HEK293 (cell line): ENCODE results near the gene DLEC1.

ENCODE experiments used
- CTCF ChIA-PET: fragments of 350-600 bp; formaldehyde crosslinking; extraction: SDS; loops from one replicate; lab custom pipeline; 2021; ENCODE audit warnings: antibody characterized with exemption; lab: Yijun Ruan, JAX
- POLR2A ChIA-PET: fragments of 300-600 bp; formaldehyde crosslinking; extraction: SDS; loops from one replicate; lab custom pipeline; 2020; ENCODE audit warnings: antibody characterized with exemption, inconsistent platforms; lab: Yijun Ruan, JAX
- H3K27ac ChIP-seq: fragments of 200-500 bp; sonication (Bioruptor generic); 2 replicates; pipeline ENCODE4 v1.5.1; 2014; ENCODE audit warnings: low read depth, low read length, control low read depth, inconsistent platforms; ENCODE audit errors: extremely low read depth
- H3K36me3 ChIP-seq, 2 experiments: fragments of 200-500 bp in 1 of 2; sonication (Bioruptor generic) in 1 of 2; 1 replicate in 1 of 2; 2 replicates in 1 of 2; pipeline ENCODE4 v1.5.1; 2014 to 2017; ENCODE audit warnings: inconsistent platforms in 2 of 2, low read length in 2 of 2; ENCODE audit not compliant: control insufficient read depth in 2 of 2, insufficient read depth in 1 of 2
- H3K4me1 ChIP-seq: fragments of 200-500 bp; sonication (Bioruptor generic); 2 replicates; pipeline ENCODE4 v1.5.1; 2014; ENCODE audit warnings: mild to moderate bottlenecking, low read length, inconsistent platforms; ENCODE audit not compliant: control insufficient read depth, insufficient read depth
- H3K4me3 ChIP-seq: 2 replicates; pipeline ENCODE4 v1.5.1; 2011; ENCODE audit warnings: low read depth, mild to moderate bottlenecking, control low read depth, low read length, moderate library complexity
- H3K9me3 ChIP-seq: fragments of 200-500 bp; sonication (Bioruptor generic); 2 replicates; pipeline ENCODE4 v1.5.1; 2014; ENCODE audit warnings: low read depth, low read length, inconsistent platforms; ENCODE audit not compliant: control insufficient read depth, insufficient read depth
- FEZF1 ChIP-seq: fragments of 450-650 bp; formaldehyde crosslinking; IDR thresholded peaks from 2 replicates; pipeline ENCODE4 v1.5.1; 2016; ENCODE audit warnings: missing biosample characterization, missing genetic modification characterization
- GLIS2 ChIP-seq: fragments of 450-650 bp; formaldehyde crosslinking; IDR thresholded peaks from 2 replicates; pipeline ENCODE4 v1.5.1; 2016; ENCODE audit warnings: missing biosample characterization, missing genetic modification characterization
- PBX3 ChIP-seq: sonication (generic); formaldehyde crosslinking; IDR thresholded peaks from 2 replicates; pipeline ENCODE4 v1.8.1; 2022; ENCODE audit warnings: mild to moderate bottlenecking, moderate library complexity, missing genetic modification reagents
- SP2 ChIP-seq: fragments of 450-650 bp; formaldehyde crosslinking; IDR thresholded peaks from 2 replicates; pipeline ENCODE4 v1.5.1; 2016; ENCODE audit warnings: missing biosample characterization, missing genetic modification characterization
- SP3 ChIP-seq: fragments of 450-650 bp; formaldehyde crosslinking; IDR thresholded peaks from 2 replicates; pipeline ENCODE4 v1.5.1; 2016; ENCODE audit warnings: missing biosample characterization, missing genetic modification characterization
- SP7 ChIP-seq: fragments of 450-650 bp; formaldehyde crosslinking; IDR thresholded peaks from 2 replicates; pipeline ENCODE4 v1.5.1; 2016; ENCODE audit warnings: missing biosample characterization, missing genetic modification characterization
- YY1 ChIP-seq: fragments of 450-650 bp; formaldehyde crosslinking; IDR thresholded peaks from 2 replicates; pipeline ENCODE4 v1.5.1; 2018; ENCODE audit warnings: missing biosample characterization, missing genetic modification characterization
- ZBTB17 ChIP-seq: fragments of 450-650 bp; formaldehyde crosslinking; IDR thresholded peaks from 2 replicates; pipeline ENCODE4 v1.5.1; 2016; ENCODE audit warnings: missing biosample characterization, missing genetic modification characterization
- ZBTB21 ChIP-seq: fragments of 450-650 bp; formaldehyde crosslinking; IDR thresholded peaks from 2 replicates; pipeline ENCODE4 v1.5.1; 2017; ENCODE audit warnings: missing biosample characterization, missing genetic modification characterization
- ZBTB44 ChIP-seq: fragments of 450-650 bp; IDR thresholded peaks from 2 replicates; pipeline ENCODE4 v1.5.1; 2018; ENCODE audit warnings: missing biosample characterization, mild to moderate bottlenecking, missing genetic modification characterization
- ZNF223 ChIP-seq: fragments of 450-650 bp; formaldehyde crosslinking; IDR thresholded peaks from 2 replicates; pipeline ENCODE4 v1.5.1; 2016; ENCODE audit warnings: missing biosample characterization, missing genetic modification characterization
- ZNF24 ChIP-seq: fragments of 450-650 bp; formaldehyde crosslinking; IDR thresholded peaks from 2 replicates; pipeline ENCODE4 v1.5.1; 2016; ENCODE audit warnings: missing biosample characterization, missing genetic modification characterization
- ZNF248 ChIP-seq: fragments of 450-650 bp; formaldehyde crosslinking; IDR thresholded peaks from 2 replicates; pipeline ENCODE4 v1.5.1; 2017; ENCODE audit warnings: missing biosample characterization, missing genetic modification characterization
- ZNF335 ChIP-seq: fragments of 450-650 bp; formaldehyde crosslinking; conservative IDR thresholded peaks from 2 replicates; pipeline ENCODE4 v1.5.1; 2016; ENCODE audit warnings: missing biosample characterization, missing genetic modification characterization
- ZNF37A ChIP-seq: fragments of 450-650 bp; IDR thresholded peaks from 2 replicates; pipeline ENCODE4 v1.5.1; 2018; ENCODE audit warnings: missing biosample characterization, missing genetic modification characterization
- ZNF544 ChIP-seq: fragments of 450-650 bp; formaldehyde crosslinking; IDR thresholded peaks from 2 replicates; pipeline ENCODE4 v1.5.0; 2017; ENCODE audit warnings: missing biosample characterization, missing genetic modification characterization
- ZNF558 ChIP-seq: fragments of 450-650 bp; formaldehyde crosslinking; IDR thresholded peaks from 2 replicates; pipeline ENCODE4 v1.5.1; 2016; ENCODE audit warnings: missing biosample characterization, missing genetic modification characterization
- ZNF560 ChIP-seq: fragments of 450-650 bp; formaldehyde crosslinking; IDR thresholded peaks from 2 replicates; pipeline ENCODE4 v1.5.1; 2017; ENCODE audit warnings: missing biosample characterization, missing genetic modification characterization, borderline replicate concordance
- ZNF629 ChIP-seq: fragments of 450-650 bp; formaldehyde crosslinking; IDR thresholded peaks from 2 replicates; pipeline ENCODE4 v1.5.1; 2017; ENCODE audit warnings: missing biosample characterization, missing genetic modification characterization
- ZNF670 ChIP-seq: fragments of 450-650 bp; formaldehyde crosslinking; IDR thresholded peaks from 2 replicates; pipeline ENCODE4 v1.5.1; 2016; ENCODE audit warnings: missing biosample characterization, missing genetic modification characterization, low read depth
- ZNF707 ChIP-seq: fragments of 450-650 bp; formaldehyde crosslinking; IDR thresholded peaks from 2 replicates; pipeline ENCODE4 v1.5.1; 2016; ENCODE audit warnings: missing biosample characterization, missing genetic modification characterization
- ZNF777 ChIP-seq: fragments of 450-650 bp; formaldehyde crosslinking; IDR thresholded peaks from 2 replicates; pipeline ENCODE4 v1.5.1; 2017; ENCODE audit warnings: missing biosample characterization, missing genetic modification characterization, borderline replicate concordance
- ZNF792 ChIP-seq: fragments of 450-650 bp; formaldehyde crosslinking; IDR thresholded peaks from 2 replicates; pipeline ENCODE4 v1.5.1; 2016; ENCODE audit warnings: missing biosample characterization, missing genetic modification characterization
- ZNF843 ChIP-seq: fragments of 450-650 bp; formaldehyde crosslinking; IDR thresholded peaks from 2 replicates; pipeline ENCODE4 v1.5.1; 2016; ENCODE audit warnings: missing biosample characterization, missing genetic modification characterization
- TF ChIP-seq, protein P1 (sequence below): fragments of 450-650 bp; formaldehyde crosslinking; IDR thresholded peaks from 2 replicates; pipeline ENCODE4 v1.5.1; 2016; ENCODE audit warnings: missing biosample characterization, missing genetic modification characterization, low read depth
- TF ChIP-seq, protein P2 (sequence below): fragments of 450-650 bp; formaldehyde crosslinking; IDR thresholded peaks from 2 replicates; pipeline ENCODE4 v1.5.1; 2016; ENCODE audit warnings: missing biosample characterization, missing genetic modification characterization
- TF ChIP-seq, protein P3 (sequence below): fragments of 450-650 bp; formaldehyde crosslinking; IDR thresholded peaks from 2 replicates; pipeline ENCODE4 v1.5.1; 2017; ENCODE audit warnings: missing biosample characterization, missing genetic modification characterization

Gene DLEC1

GRCh38 chr3:38153221-38153620, 114.2 kb downstream of the DLEC1 start:
- no peaks in the 10 kb centered on the region for H3K9me3 ChIP-seq
- peaks cover 4% of the 10 kb centered on the region; the same call in 1 of the 2 replicates for H3K4me1 ChIP-seq
- no peak for TF ChIP-seq GLIS2 (tag by site-specific recombination)
- TF ChIP-seq, protein P1, sequence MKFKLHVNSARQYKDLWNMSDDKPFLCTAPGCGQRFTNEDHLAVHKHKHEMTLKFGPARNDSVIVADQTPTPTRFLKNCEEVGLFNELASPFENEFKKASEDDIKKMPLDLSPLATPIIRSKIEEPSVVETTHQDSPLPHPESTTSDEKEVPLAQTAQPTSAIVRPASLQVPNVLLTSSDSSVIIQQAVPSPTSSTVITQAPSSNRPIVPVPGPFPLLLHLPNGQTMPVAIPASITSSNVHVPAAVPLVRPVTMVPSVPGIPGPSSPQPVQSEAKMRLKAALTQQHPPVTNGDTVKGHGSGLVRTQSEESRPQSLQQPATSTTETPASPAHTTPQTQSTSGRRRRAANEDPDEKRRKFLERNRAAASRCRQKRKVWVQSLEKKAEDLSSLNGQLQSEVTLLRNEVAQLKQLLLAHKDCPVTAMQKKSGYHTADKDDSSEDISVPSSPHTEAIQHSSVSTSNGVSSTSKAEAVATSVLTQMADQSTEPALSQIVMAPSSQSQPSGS (tag by site-specific recombination): no peak
- no peak for TF ChIP-seq ZNF560 (tag by site-specific recombination)
- TF ChIP-seq ZNF544 (tag by site-specific recombination): no peak
- no peak for TF ChIP-seq YY1
- no peak for TF ChIP-seq ZNF248 (tag by site-specific recombination)
- TF ChIP-seq ZNF24 (tag by site-specific recombination): no peak
- no peak for TF ChIP-seq ZNF670 (tag by site-specific recombination)
- no peak for TF ChIP-seq SP3 (tag by site-specific recombination)
- no peak for TF ChIP-seq ZNF558
- TF ChIP-seq PBX3 (CRISPR knock-in tag): no peak
- no peak for TF ChIP-seq FEZF1 (tag by site-specific recombination)
- TF ChIP-seq ZNF792 (tag by site-specific recombination): no peak
- TF ChIP-seq SP2 (tag by site-specific recombination): no peak
- TF ChIP-seq ZNF223 (tag by site-specific recombination): no peak
- TF ChIP-seq, all 188 proteins: peak for 0
- CTCF ChIA-PET: interaction anchor here (0.6 to 0.7 kb wide), 2 partner anchors 115 to 156 kb away, joined by 3 read pairs; no protein-coding TSS in a partner anchor
- POLR2A ChIA-PET: no interaction called here
- Histone ChIP-seq H3K27ac (no peak overlapping the region), H3K36me3 (no peaks in the 10 kb centered on the region), H3K4me3 (no peak overlapping the region)

DNA sequence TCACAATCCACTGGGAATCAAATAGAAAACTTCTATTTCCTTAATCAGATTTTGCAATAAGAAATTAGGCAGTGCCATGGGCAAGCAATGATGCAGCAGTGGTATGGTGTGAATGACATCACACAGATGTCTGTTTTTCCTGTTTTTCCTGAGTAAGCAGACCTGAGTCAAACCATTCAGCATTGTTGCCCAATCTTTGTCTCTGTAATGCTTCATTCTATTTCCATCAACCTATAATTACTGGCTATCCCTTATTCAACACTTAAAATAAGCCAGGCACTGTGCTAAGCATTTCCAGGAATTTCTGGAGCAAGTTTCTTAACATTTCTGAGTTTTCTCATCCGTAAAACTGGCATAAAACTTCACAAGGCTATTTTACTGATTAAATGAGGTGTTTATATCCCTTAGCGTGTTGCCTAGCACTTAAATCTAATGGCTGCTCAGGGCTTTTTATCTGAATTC, 115.1 kb downstream of the DLEC1 start:
- no peak overlapping the region for H3K4me3 ChIP-seq
- H3K27ac ChIP-seq: no peak overlapping the region
- no peaks in the 10 kb centered on the region for H3K36me3 ChIP-seq
- ChIA-PET CTCF (interaction anchor here (0.6 to 1.5 kb wide), 3 partner anchors 9 to 157 kb away, joined by 3 to 5 read pairs (median 3); no protein-coding TSS in a partner anchor), POLR2A (interaction anchor here (1.2 to 1.6 kb wide), 2 partner anchors 11 to 17 kb away, joined by 3 to 5 read pairs; partner anchors contain the start of genes ACAA1 and OXSR1)
- H3K9me3 ChIP-seq: no peaks in the 10 kb centered on the region
- peaks cover 4% of the 10 kb centered on the region; the same call in 1 of the 2 replicates for H3K4me1 ChIP-seq
- TF ChIP-seq ZNF37A (tag by site-specific recombination): 0 out of 2 replicates have a peak, but pooled peaks have one; percentile 21
- no peak for TF ChIP-seq ZNF777 (tag by site-specific recombination)
- no peak for TF ChIP-seq YY1
- peak; percentile 54; the same call in 1 of the 2 replicates for TF ChIP-seq ZNF843
- TF ChIP-seq SP7 (tag by site-specific recombination): peak; percentile 96
- TF ChIP-seq, protein P2, sequence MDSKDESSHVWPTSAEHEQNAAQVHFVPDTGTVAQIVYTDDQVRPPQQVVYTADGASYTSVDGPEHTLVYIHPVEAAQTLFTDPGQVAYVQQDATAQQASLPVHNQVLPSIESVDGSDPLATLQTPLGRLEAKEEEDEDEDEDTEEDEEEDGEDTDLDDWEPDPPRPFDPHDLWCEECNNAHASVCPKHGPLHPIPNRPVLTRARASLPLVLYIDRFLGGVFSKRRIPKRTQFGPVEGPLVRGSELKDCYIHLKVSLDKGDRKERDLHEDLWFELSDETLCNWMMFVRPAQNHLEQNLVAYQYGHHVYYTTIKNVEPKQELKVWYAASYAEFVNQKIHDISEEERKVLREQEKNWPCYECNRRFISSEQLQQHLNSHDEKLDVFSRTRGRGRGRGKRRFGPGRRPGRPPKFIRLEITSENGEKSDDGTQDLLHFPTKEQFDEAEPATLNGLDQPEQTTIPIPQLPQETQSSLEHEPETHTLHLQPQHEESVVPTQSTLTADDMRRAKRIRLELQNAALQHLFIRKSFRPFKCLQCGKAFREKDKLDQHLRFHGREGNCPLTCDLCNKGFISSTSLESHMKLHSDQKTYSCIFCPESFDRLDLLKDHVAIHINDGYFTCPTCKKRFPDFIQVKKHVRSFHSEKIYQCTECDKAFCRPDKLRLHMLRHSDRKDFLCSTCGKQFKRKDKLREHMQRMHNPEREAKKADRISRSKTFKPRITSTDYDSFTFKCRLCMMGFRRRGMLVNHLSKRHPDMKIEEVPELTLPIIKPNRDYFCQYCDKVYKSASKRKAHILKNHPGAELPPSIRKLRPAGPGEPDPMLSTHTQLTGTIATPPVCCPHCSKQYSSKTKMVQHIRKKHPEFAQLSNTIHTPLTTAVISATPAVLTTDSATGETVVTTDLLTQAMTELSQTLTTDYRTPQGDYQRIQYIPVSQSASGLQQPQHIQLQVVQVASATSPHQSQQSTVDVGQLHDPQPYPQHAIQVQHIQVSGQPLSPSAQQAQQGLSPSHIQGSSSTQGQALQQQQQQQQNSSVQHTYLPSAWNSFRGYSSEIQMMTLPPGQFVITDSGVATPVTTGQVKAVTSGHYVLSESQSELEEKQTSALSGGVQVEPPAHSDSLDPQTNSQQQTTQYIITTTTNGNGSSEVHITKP: peak; percentile 76
- no peak for TF ChIP-seq ZNF707 (tag by site-specific recombination)
- TF ChIP-seq ZNF24 (tag by site-specific recombination): peak; percentile 59; the same call in 1 of the 2 replicates
- TF ChIP-seq ZNF335 (tag by site-specific recombination): peak; percentile 90
- peak; percentile 13; the same call in 1 of the 2 replicates for TF ChIP-seq ZBTB44 (tag by site-specific recombination)
- TF ChIP-seq ZBTB21 (tag by site-specific recombination): peak; percentile 71; the same call in 1 of the 2 replicates
- TF ChIP-seq ZNF629: peak; percentile 85
- TF ChIP-seq, protein P3, sequence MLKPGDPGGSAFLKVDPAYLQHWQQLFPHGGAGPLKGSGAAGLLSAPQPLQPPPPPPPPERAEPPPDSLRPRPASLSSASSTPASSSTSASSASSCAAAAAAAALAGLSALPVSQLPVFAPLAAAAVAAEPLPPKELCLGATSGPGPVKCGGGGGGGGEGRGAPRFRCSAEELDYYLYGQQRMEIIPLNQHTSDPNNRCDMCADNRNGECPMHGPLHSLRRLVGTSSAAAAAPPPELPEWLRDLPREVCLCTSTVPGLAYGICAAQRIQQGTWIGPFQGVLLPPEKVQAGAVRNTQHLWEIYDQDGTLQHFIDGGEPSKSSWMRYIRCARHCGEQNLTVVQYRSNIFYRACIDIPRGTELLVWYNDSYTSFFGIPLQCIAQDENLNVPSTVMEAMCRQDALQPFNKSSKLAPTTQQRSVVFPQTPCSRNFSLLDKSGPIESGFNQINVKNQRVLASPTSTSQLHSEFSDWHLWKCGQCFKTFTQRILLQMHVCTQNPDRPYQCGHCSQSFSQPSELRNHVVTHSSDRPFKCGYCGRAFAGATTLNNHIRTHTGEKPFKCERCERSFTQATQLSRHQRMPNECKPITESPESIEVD (tag by site-specific recombination): peak; percentile 99
- TF ChIP-seq ZBTB17: peak; percentile 64
